Measurements from ENCODE around the gene HGS.

Gene HGS

DNA sequence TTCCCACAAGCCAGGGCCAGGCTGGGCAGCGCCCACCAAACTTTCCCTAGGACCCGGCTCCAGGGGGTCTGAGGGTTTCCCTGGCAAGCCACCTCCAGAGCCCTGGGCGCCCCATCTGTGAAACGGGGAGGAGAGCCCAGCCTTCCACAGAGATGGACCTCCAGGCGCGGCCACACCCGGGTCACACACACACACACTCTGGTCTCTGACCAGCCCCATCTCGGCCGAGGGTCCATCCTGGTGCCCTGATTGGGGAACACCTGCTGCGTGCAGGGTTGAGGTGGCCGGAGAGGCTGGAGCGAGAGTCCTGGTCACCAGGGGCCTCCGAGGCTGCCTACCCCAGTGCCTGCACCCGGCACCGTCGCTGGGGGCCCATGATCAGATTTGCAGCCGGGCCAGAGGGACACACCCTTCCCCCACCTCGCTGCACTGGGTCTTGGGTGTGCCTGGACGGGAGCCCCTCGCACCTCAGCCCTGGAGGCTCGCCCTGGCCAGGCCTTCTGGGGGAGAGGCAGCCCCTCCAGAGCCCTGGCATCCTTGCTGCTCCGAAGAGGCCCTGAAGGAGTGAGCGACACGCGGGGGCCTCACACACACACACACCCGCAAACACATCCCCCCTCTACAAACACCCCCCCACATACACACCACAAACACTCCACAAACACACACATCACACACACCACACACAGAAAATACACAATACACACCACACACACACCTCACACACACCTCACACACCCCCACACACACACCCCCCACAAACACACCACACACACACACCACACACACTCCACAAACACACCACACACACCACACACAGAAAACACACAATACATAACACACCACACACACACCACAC lies 58.0 kb downstream of the HGS start:
- DNase-seq (ENCODE audit: insufficient read length, low spot score) = no peak
- no peak for FAIRE-seq
- TF ChIP-seq, protein P1, sequence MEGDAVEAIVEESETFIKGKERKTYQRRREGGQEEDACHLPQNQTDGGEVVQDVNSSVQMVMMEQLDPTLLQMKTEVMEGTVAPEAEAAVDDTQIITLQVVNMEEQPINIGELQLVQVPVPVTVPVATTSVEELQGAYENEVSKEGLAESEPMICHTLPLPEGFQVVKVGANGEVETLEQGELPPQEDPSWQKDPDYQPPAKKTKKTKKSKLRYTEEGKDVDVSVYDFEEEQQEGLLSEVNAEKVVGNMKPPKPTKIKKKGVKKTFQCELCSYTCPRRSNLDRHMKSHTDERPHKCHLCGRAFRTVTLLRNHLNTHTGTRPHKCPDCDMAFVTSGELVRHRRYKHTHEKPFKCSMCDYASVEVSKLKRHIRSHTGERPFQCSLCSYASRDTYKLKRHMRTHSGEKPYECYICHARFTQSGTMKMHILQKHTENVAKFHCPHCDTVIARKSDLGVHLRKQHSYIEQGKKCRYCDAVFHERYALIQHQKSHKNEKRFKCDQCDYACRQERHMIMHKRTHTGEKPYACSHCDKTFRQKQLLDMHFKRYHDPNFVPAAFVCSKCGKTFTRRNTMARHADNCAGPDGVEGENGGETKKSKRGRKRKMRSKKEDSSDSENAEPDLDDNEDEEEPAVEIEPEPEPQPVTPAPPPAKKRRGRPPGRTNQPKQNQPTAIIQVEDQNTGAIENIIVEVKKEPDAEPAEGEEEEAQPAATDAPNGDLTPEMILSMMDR (IDR thresholded peaks at IDR 0.05; ENCODE audit: insufficient read depth, missing control alignments) = no peak

All from D721Med (cell line).